Keratinocyte (primary cell): ENCODE data around the gene CRLF1.

Source experiments
- EZH2 ChIP-seq: IDR thresholded peaks from one replicate; pipeline ENCODE4 v1.6.1; 2012; ENCODE audit warnings: inconsistent platforms, mild to moderate bottlenecking, low read length, moderate library complexity
- TF ChIP-seq, protein P1 (sequence below), 3 experiments: IDR thresholded peaks in 1 of 3; conservative IDR thresholded peaks in 1 of 3; optimal IDR thresholded peaks in 1 of 3; 2 replicates in 2 of 3; 3 replicates in 1 of 3; pipeline versions ENCODE3 to v1.5.1; 2011; ENCODE audit warnings: low read length in 3 of 3, mild to moderate bottlenecking in 3 of 3, moderate library complexity in 2 of 3, control low read depth in 1 of 3, inconsistent platforms in 1 of 3; ENCODE audit not compliant: insufficient read depth in 2 of 3; ENCODE audit errors: extremely low read depth in 1 of 3

- TF ChIP-seq, protein P1, sequence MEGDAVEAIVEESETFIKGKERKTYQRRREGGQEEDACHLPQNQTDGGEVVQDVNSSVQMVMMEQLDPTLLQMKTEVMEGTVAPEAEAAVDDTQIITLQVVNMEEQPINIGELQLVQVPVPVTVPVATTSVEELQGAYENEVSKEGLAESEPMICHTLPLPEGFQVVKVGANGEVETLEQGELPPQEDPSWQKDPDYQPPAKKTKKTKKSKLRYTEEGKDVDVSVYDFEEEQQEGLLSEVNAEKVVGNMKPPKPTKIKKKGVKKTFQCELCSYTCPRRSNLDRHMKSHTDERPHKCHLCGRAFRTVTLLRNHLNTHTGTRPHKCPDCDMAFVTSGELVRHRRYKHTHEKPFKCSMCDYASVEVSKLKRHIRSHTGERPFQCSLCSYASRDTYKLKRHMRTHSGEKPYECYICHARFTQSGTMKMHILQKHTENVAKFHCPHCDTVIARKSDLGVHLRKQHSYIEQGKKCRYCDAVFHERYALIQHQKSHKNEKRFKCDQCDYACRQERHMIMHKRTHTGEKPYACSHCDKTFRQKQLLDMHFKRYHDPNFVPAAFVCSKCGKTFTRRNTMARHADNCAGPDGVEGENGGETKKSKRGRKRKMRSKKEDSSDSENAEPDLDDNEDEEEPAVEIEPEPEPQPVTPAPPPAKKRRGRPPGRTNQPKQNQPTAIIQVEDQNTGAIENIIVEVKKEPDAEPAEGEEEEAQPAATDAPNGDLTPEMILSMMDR (optimal IDR thresholded peaks at IDR 0.05 in 1 of 3, IDR thresholded peaks at IDR 0.05 in 1 of 3, conservative IDR thresholded peaks at IDR 0.05 in 1 of 3; ENCODE audit: extremely low read depth in 1 of 3, insufficient read depth in 2 of 3, low read length in 3 of 3) = no peak
- peak; percentile 74 for TF ChIP-seq EZH2
These were observed 886 bp downstream of the CRLF1 start for GRCh38 chr19:18605546-18606280.
